ENCODE data around the gene DEFB132. TPM values are rescaled to one million over a fixed set of nuclear protein-coding genes. Genes with fewer than 3 reads are reported as not detected.

DEFB132 gene
- total RNA-seq, 4 donors from 2014 or later, result not detected

- H3K4me3 ChIP-seq (ENCODE audit: low read depth, poor library complexity, severe bottlenecking), result no peak overlapping the region
- TF ChIP-seq, protein P1, sequence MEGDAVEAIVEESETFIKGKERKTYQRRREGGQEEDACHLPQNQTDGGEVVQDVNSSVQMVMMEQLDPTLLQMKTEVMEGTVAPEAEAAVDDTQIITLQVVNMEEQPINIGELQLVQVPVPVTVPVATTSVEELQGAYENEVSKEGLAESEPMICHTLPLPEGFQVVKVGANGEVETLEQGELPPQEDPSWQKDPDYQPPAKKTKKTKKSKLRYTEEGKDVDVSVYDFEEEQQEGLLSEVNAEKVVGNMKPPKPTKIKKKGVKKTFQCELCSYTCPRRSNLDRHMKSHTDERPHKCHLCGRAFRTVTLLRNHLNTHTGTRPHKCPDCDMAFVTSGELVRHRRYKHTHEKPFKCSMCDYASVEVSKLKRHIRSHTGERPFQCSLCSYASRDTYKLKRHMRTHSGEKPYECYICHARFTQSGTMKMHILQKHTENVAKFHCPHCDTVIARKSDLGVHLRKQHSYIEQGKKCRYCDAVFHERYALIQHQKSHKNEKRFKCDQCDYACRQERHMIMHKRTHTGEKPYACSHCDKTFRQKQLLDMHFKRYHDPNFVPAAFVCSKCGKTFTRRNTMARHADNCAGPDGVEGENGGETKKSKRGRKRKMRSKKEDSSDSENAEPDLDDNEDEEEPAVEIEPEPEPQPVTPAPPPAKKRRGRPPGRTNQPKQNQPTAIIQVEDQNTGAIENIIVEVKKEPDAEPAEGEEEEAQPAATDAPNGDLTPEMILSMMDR (IDR thresholded peaks at IDR 0.05), result no peak
- TF ChIP-seq POLR2A (IDR thresholded peaks at IDR 0.05), result no peak
- intact Hi-C loops (cut with DNase I; ENCODE audit: low total_unique reads), result no loop called here
- no peak for DNase-seq (ENCODE audit: low spot score in 2 of 2)
- WGBS, 2 donors, result 8% methylated on average over 7 of the region's 7 CpGs
Measured at GRCh38 chr20:310645-311044, 53.1 kb downstream of the DEFB132 start.

Other genes starting within 250 kb of the DEFB132 start
- not detected for gene DEFB125, start 170.1 kb upstream of the DEFB132 start, total RNA-seq
- gene DEFB126, start 115.1 kb upstream of the DEFB132 start, total RNA-seq, result not detected
- gene DEFB127, start 100.3 kb upstream of the DEFB132 start, total RNA-seq, result not detected
- gene DEFB128, start 68.0 kb upstream of the DEFB132 start, total RNA-seq, result not detected
- not detected for gene DEFB129, start 30.5 kb upstream of the DEFB132 start, total RNA-seq
- under 1 TPM in 3 of 4 donors, not detected in 1; 0.36 to 0.59 (median 0.52) TPM for gene C20orf96, start 33.0 kb downstream of the DEFB132 start, total RNA-seq
- 10 to 100 TPM in 1 of 4 donors, 1 to 10 TPM in 3; 7.3 to 10.8 (median 9.2) TPM for gene ZCCHC3, start 39.8 kb downstream of the DEFB132 start, total RNA-seq
- 1 to 10 TPM; 4.7 to 9.9 (median 5.4) TPM for gene SOX12, start 67.8 kb downstream of the DEFB132 start, total RNA-seq
- 10 to 100 TPM in 2 of 4 donors, 1 to 10 TPM in 2; 4.4 to 16.6 (median 9.9) TPM for gene NRSN2, start 89.4 kb downstream of the DEFB132 start, total RNA-seq
- gene TRIB3, start 123.0 kb downstream of the DEFB132 start, total RNA-seq, result 10 to 100 TPM; 20.6 to 35.2 (median 27.5) TPM
- gene RBCK1, start 150.6 kb downstream of the DEFB132 start, total RNA-seq, result 10 to 100 TPM; 65.2 to 90.1 (median 77.1) TPM
- gene TBC1D20, start 204.8 kb downstream of the DEFB132 start, total RNA-seq, result 10 to 100 TPM; 36.5 to 44.8 (median 42.5) TPM